Parathyroid adenoma (tissue), 2 donors: ENCODE results near the gene CTNNAL1.
"Not testable (repeated sequence)": the region's sequence is repeated elsewhere in the genome, so short reads cannot be mapped to it uniquely, and the experiment has no call there.

Experiments
- H2AFZ ChIP-seq: fragments of 300-600 bp; sonication (generic); one replicate; pipeline ENCODE4 v1.7.0; 2017; ENCODE audit warnings: antibody characterized with exemption, mild to moderate bottlenecking
- H3K27ac ChIP-seq: fragments of 300-600 bp; sonication (generic); one replicate; pipeline ENCODE4 v1.7.0; 2017
- H3K27me3 ChIP-seq: fragments of 300-600 bp; sonication (generic); one replicate; pipeline ENCODE4 v1.7.0; 2017; ENCODE audit warnings: low read length; ENCODE audit not compliant: control insufficient read depth, insufficient read depth
- H3K36me3 ChIP-seq: fragments of 300-600 bp; sonication (generic); one replicate; pipeline ENCODE4 v1.7.0; 2017; ENCODE audit warnings: low read length; ENCODE audit not compliant: control insufficient read depth, insufficient read depth
- H3K4me1 ChIP-seq: fragments of 300-600 bp; sonication (generic); one replicate; pipeline ENCODE4 v1.7.0; 2017; ENCODE audit warnings: control low read depth
- H3K4me2 ChIP-seq: fragments of 300-600 bp; sonication (generic); one replicate; pipeline ENCODE4 v1.7.0; 2017; ENCODE audit warnings: low read length
- H3K4me3 ChIP-seq: fragments of 300-600 bp; sonication (generic); one replicate; pipeline ENCODE4 v1.7.0; 2017; ENCODE audit warnings: low read depth, low read length
- H3K79me2 ChIP-seq: fragments of 300-600 bp; sonication (generic); one replicate; pipeline ENCODE4 v1.7.0; 2017; ENCODE audit warnings: control low read depth
- H3K9ac ChIP-seq: fragments of 300-600 bp; sonication (generic); one replicate; pipeline ENCODE4 v1.7.0; 2017; ENCODE audit warnings: mild to moderate bottlenecking
- H3K9me3 ChIP-seq: fragments of 300-600 bp; sonication (generic); one replicate; pipeline ENCODE4 v1.7.0; 2017; ENCODE audit warnings: low read length; ENCODE audit not compliant: control insufficient read depth
- CTCF ChIP-seq: fragments of 300-600 bp; sonication (generic); IDR thresholded peaks from one replicate; pipeline ENCODE4 v1.7.0; 2017; ENCODE audit warnings: antibody characterized with exemption, mild to moderate bottlenecking
- donor health status: primary hyperparathyroidism.

The CTNNAL1 gene

GRCh38 chr9:109012876-109013678 is at the start of gene CTNNAL1:
Gene CTNNAL1, minus strand, starts transcription at chr9:109013499. Its CDS starts 57 bp downstream, at chr9:109013442.
- H2AFZ ChIP-seq = peak within 1 kb of the TSS; percentile 87
- no peaks in the 10 kb centered on the region for H3K36me3 ChIP-seq
- peak within 1 kb of the TSS; percentile 75 for H3K4me3 ChIP-seq
- H3K9ac ChIP-seq = no peak within 1 kb of the TSS
- no peaks in the 10 kb centered on the region for H3K9me3 ChIP-seq
- TF ChIP-seq CTCF = no peak
- no peaks in the 10 kb centered on the region for H3K27me3 ChIP-seq
- peaks cover 6% of the 10 kb centered on the region for H3K4me1 ChIP-seq
- no peaks in the 10 kb centered on the region for H3K79me2 ChIP-seq
- H3K27ac ChIP-seq = peak within 1 kb of the TSS; percentile 82
- H3K4me2 ChIP-seq = peak within 1 kb of the TSS; percentile 96

- Histone ChIP-seq H3K9me3 (no peaks in the 10 kb centered on the region), H3K27ac (no peak overlapping the region), H3K27me3 (no peaks in the 10 kb centered on the region), H3K4me3 (no peak overlapping the region), H2AFZ (no peak overlapping the region), H3K9ac (no peak overlapping the region), H3K4me1 (no peaks in the 10 kb centered on the region), H3K4me2 (no peak overlapping the region), H3K36me3 (no peaks in the 10 kb centered on the region), H3K79me2 (no peaks in the 10 kb centered on the region)
- TF ChIP-seq CTCF = no peak
Observed at GRCh38 chr9:109062543-109062942, 49.2 kb upstream of the CTNNAL1 start.

- no peaks in the 10 kb centered on the region for H3K36me3 ChIP-seq
Observed at GRCh38 chr9:109060191-109060590, 46.9 kb upstream of the CTNNAL1 start.

GRCh38 chr9:109053121-109053520 is 39.8 kb upstream of the CTNNAL1 start:
- H3K4me2 ChIP-seq, H3K4me1 ChIP-seq, H3K27me3 ChIP-seq, H3K9ac ChIP-seq, H2AFZ ChIP-seq, H3K9me3 ChIP-seq, H3K79me2 ChIP-seq, H3K36me3 ChIP-seq, H3K27ac ChIP-seq, H3K4me3 ChIP-seq: not testable (repeated sequence)

More at GRCh38 chr9:109060191-109060590, 46.9 kb upstream of the CTNNAL1 start:
- Histone ChIP-seq H3K79me2 (no peaks in the 10 kb centered on the region), H3K4me3 (no peak overlapping the region), H3K4me1 (no peaks in the 10 kb centered on the region), H3K27me3 (no peaks in the 10 kb centered on the region), H3K27ac (no peak overlapping the region), H3K9me3 (no peaks in the 10 kb centered on the region), H2AFZ (no peak overlapping the region), H3K9ac (no peak overlapping the region), H3K4me2 (no peak overlapping the region)
- TF ChIP-seq CTCF = no peak

- no peak for TF ChIP-seq CTCF
- Histone ChIP-seq H3K4me1 (no peaks in the 10 kb centered on the region), H3K36me3 (no peaks in the 10 kb centered on the region), H2AFZ (no peak overlapping the region), H3K27me3 (no peaks in the 10 kb centered on the region), H3K27ac (no peak overlapping the region), H3K9ac (no peak overlapping the region), H3K4me3 (no peak overlapping the region), H3K79me2 (no peaks in the 10 kb centered on the region), H3K9me3 (no peaks in the 10 kb centered on the region), H3K4me2 (no peak overlapping the region)
Observed at GRCh38 chr9:109052416-109052815, 39.1 kb upstream of the CTNNAL1 start.
